Transverse colon (tissue), 4 donors: ENCODE data around the gene SLC29A4.
"Not testable (repeated sequence)": the region's sequence is repeated elsewhere in the genome, so short reads cannot be mapped to it uniquely, and the experiment has no call there.

Experiments used
- CTCF ChIP-seq, 5 experiments: fragments of 200-600 bp in 3 of 5; fragments of 450-650 bp in 2 of 5; sonication (generic) in 3 of 5; IDR thresholded peaks; 1 replicate in 2 of 5; 2 replicates in 3 of 5; pipeline ENCODE4 v1.5.1; 2016 to 2017; ENCODE audit warnings: antibody characterized with exemption in 5 of 5, inconsistent platforms in 3 of 5, mild to moderate bottlenecking in 2 of 5, moderate library complexity in 1 of 5
- POLR2AphosphoS5 ChIP-seq, 3 donors: sonication (generic); formaldehyde crosslinking; IDR thresholded peaks; one replicate each; pipeline ENCODE4 v1.6.1; 2016; ENCODE audit warnings: antibody characterized with exemption in 3 of 3

- not testable (repeated sequence) for TF ChIP-seq CTCF, POLR2AphosphoS5 (IDR thresholded peaks at IDR 0.05)
Observed at GRCh38 chr7:5260530-5261068, 22.1 kb upstream of the SLC29A4 start.
